Esophagus (tissue), 2 donors: Measurements from ENCODE around the gene WDR76. TPM values are rescaled to one million over a fixed set of nuclear protein-coding genes. Genes with fewer than 3 reads are reported as not detected.
"Not testable (repeated sequence)": the region's sequence is repeated elsewhere in the genome, so short reads cannot be mapped to it uniquely, and the experiment has no call there.

Experiments
- H3K27ac ChIP-seq, 2 donors: one replicate each; pipeline ENCODE4 v1.5.1; 2013; ENCODE audit warnings: low read depth in 2 of 2, mild to moderate bottlenecking in 2 of 2, inconsistent platforms in 1 of 2, low read length in 1 of 2, moderate library complexity in 1 of 2
- H3K27me3 ChIP-seq, 2 donors: one replicate each; pipeline ENCODE4 v1.6.1; 2013; ENCODE audit warnings: low read length in 2 of 2, control low read depth in 1 of 2, mild to moderate bottlenecking in 1 of 2; ENCODE audit not compliant: insufficient read depth in 2 of 2, control insufficient read depth in 1 of 2
- H3K36me3 ChIP-seq, 2 donors: one replicate each; pipeline ENCODE4 v1.6.1; 2013; ENCODE audit warnings: low read length in 1 of 2; ENCODE audit not compliant: control insufficient read depth in 2 of 2, insufficient read depth in 2 of 2
- H3K4me1 ChIP-seq, 2 donors: one replicate each; pipeline ENCODE4 v1.6.1; 2013; ENCODE audit warnings: low read length in 1 of 2; ENCODE audit not compliant: control insufficient read depth in 2 of 2, insufficient read depth in 2 of 2
- H3K4me3 ChIP-seq, 2 donors: one replicate each; pipeline ENCODE4 v1.5.1; 2013; ENCODE audit warnings: low read length in 2 of 2, mild to moderate bottlenecking in 2 of 2, low read depth in 1 of 2, moderate library complexity in 1 of 2
- H3K9me3 ChIP-seq, 2 donors: one replicate each; pipeline ENCODE4 v1.6.1; 2013; ENCODE audit warnings: mild to moderate bottlenecking in 2 of 2, low read depth in 1 of 2, low read length in 1 of 2, moderate library complexity in 1 of 2; ENCODE audit not compliant: control insufficient read depth in 2 of 2, insufficient read depth in 1 of 2
- WGBS, 2 donors: extraction: QIAGEN DNeasy Blood & Tissue Kit; methylation state at CpG; one replicate each; pipeline ENCODE4 v1.1.7; 2013; 5-methylcytosine and 5-hydroxymethylcytosine counted together
- polyA plus RNA-seq, 2 donors: library from polyadenylated mRNA; stranded (reverse); fragments of 200-250 nt; gene quantifications; one replicate each; pipeline ENCODE4 v1.2.3, GENCODE V29; 2013
- donor health status: healthy with polysubstance abuse.
- donor health status: Bipolar disorder and iron deficiency.

The WDR76 gene
- polyA plus RNA-seq, 2 donors: 2.5 to 5.0 TPM

DNA sequence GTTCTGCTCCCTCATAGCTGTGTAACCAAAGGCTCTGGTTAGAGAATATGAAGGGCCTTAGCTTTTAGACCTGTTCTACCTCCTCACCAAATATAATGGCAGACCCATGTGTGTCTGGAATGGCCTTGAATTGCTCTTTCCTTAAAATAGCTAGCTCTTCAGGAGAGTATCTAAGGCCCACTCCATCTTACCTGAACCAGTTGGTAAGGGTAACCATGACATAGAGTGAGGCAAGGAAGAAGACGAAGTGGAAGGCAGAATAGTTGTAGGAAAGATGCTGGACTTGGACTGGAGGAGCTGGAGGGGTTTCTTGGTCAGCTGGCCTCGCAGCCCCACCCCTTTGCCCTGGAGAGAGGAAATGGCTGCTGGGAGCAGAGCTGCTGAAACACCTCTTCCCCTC lies 31.6 kb upstream of the WDR76 start:
- Histone ChIP-seq H3K4me1 (peaks cover 4 to 14% of the 10 kb centered on the region in 2 donors), H3K27me3 (no peaks in the 10 kb centered on the region), H3K4me3 (no peak overlapping the region), H3K36me3 (peaks cover 7 to 13% of the 10 kb centered on the region in 2 donors), H3K9me3 (no peaks in the 10 kb centered on the region), H3K27ac (peak overlapping the region in 1 of 2 donors; percentile 15)
- WGBS, 2 donors: 86 to 91% methylated on average over 2 of the region's 2 CpGs

DNA sequence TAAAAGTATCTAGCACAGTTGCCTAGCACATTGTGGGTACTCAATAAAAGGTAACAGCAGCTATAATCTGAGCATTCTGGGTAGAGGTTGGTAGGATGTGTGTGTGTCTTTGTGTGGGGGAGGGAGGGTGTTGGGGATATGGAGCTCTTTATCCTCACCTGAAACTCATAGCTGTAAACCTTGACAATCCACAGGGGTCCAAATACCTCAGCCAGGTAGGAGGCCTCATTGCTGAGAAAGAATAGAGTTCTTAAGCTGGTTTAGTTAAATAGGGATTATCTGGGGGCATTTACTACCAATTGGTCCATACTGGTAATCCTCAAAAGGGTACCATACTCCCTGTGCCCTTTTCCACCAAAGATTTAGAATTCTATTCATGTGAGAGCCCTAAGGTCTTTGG lies 30.8 kb upstream of the WDR76 start:
- peaks cover 7 to 13% of the 10 kb centered on the region in 2 donors for H3K36me3 ChIP-seq

DNA sequence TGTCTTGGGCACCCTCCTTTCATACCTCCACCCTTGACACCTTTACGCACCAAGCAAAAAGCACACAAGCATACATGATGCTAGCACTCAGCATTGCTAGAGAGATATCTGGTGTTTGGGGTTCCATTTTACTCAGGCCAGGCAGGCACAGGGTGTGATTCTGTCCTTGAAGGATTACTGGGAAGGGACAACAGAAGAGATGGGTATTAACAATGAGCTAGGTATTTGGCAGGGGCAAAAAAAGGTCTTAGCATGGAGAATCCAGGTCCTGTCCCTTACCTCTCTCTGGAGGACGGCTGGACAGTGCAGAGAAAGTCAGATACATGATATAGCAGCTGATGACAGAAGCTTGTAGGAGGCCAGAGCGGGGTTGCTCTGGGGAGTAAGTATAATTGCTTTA lies 30.2 kb upstream of the WDR76 start:
- Histone ChIP-seq H3K4me1 (peaks cover 4 to 14% of the 10 kb centered on the region in 2 donors), H3K36me3 (peaks cover 7 to 13% of the 10 kb centered on the region in 2 donors), H3K4me3 (no peak overlapping the region), H3K27me3 (no peaks in the 10 kb centered on the region), H3K9me3 (no peaks in the 10 kb centered on the region), H3K27ac (peak overlapping the region in 1 of 2 donors; percentile 2)
- WGBS, 2 donors: 91% methylated on average over 3 of the region's 3 CpGs

More for the DNA sequence above, 30.8 kb upstream of the WDR76 start:
- Histone ChIP-seq H3K27me3 (no peaks in the 10 kb centered on the region), H3K4me1 (peaks cover 4 to 14% of the 10 kb centered on the region in 2 donors), H3K4me3 (no peak overlapping the region), H3K27ac (no peak overlapping the region), H3K9me3 (no peaks in the 10 kb centered on the region)

DNA sequence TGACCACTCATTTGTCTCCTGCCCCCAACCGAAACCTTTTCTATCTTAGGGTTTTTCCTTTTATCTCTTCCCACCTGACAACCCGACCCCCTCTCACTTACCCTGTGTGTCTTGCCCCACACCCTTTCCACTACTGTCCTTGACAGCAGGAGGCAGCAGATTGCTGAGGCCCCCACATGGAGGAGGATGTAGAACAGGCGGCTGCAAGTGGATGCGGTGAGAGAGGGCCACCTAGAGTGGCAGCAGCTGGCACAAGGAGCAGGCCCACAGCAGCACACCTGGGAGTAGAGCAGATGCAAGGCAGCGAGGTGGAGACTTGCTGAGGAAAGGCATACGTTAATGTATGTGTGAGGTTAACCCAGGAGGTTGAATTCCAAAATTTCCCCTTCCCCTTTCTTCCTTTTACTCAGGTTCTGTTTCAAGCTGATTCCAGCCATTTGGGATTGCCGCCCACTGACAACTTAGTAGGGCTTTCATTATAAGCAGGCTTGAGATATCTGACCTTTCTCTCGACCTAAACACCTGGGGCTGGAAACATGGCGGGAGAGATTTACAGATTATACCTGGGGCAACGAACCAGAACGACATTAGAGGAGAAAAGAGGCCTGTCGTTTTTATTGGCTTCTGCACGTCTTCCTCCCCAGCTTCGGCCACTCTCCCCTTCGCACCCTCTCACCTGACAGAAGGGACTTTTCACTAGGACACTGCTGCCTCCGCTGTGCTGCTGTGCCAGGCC lies 27.4 kb upstream of the WDR76 start:
- peaks cover 0 to 10% of the 10 kb centered on the region in 2 donors for H3K4me1 ChIP-seq
- 84 to 87% methylated on average over 16 of the region's 16 CpGs for WGBS, 2 donors
- peak overlapping the region; percentile 61 to 95 for H3K27ac ChIP-seq
- H3K27me3 ChIP-seq: no peaks in the 10 kb centered on the region
- H3K36me3 ChIP-seq: peaks cover 7% of the 10 kb centered on the region in 2 donors
- H3K4me3 ChIP-seq: no peak overlapping the region
- no peaks in the 10 kb centered on the region for H3K9me3 ChIP-seq

DNA sequence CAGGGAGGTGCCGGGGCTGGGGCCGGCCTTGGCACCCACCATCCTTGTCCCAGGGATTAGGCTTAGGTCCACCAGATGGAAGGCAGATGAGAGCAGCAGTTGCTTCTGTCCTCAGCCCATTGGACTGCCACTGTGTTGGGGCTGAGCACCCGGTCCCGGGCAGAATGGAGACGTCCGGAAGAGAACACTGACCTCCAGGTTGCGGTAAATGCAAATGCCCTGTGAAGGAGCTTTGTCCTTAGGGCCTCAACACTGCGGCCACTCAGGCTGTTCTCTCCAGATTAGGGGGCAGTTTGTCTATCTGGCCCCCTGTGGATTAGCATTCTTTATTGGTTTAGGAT lies 26.9 kb upstream of the WDR76 start, which contains the start of gene SERINC4:
TSS of gene SERINC4 (minus strand) at position 276 of the 341 bp plus-strand sequence. CDS start at position 42, 234 bp downstream.
- Histone ChIP-seq H3K36me3 (peaks cover 3 to 10% of the 10 kb centered on the region in 2 donors), H3K4me1 (peaks cover 0 to 8% of the 10 kb centered on the region in 2 donors), H3K27ac (peak within 1 kb of the TSS; percentile 75 to 95), H3K4me3 (peak within 1 kb of the TSS; percentile 74 to 94), H3K27me3 (no peaks in the 10 kb centered on the region), H3K9me3 (no peaks in the 10 kb centered on the region)
- WGBS, 2 donors: 92 to 95% methylated on average over 8 of the region's 8 CpGs

DNA sequence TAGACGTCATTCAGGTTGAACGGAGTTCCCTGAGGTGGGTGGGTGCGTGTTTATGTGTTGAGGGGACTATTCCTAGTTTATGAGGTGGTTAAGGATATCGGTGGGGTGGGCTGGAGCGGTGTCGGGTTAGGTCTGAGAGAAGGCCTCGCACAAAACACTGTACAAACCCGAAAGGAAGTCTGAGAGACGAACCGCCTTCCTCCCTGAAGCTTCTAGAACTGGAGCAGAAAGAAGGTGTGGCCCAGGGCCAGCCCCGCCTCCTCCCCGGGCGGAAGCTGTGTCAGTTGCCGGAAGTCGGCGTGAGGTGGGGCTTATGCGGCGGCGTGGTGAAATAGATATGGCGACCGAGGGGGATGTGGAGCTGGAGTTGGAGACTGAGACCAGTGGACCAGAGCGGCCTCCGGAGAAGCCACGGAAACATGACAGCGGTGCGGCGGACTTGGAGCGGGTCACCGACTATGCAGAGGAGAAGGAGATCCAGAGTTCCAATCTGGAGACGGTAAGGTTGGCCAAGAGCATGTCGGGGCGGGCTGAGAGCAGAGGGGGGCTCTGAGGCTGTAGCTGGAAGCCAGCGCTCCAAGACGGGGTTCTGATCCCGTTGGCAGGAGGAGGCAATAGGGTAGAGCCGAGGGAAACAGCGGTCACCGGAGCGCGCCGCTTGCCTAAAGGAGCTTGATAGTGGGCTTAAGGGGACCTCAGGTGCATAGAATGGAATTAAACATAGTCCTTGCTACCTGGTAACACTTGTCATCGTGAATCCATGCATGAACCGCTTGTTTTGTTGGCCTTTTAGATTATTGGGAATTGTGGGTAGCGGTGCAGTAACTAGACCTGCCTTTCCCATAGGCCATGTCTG lies 26.3 kb upstream of the WDR76 start, which contains the start of gene HYPK:
TSS of gene HYPK (plus strand) at position 314 of the 856 bp plus-strand sequence. CDS start at position 338, 24 bp downstream.
- WGBS, 2 donors: 7 to 8% methylated on average over 44 of the region's 44 CpGs
- peaks cover 0 to 8% of the 10 kb centered on the region in 2 donors for H3K4me1 ChIP-seq
- H3K36me3 ChIP-seq: peaks cover 6 to 7% of the 10 kb centered on the region in 2 donors
- H3K9me3 ChIP-seq: no peaks in the 10 kb centered on the region
- peak within 1 kb of the TSS; percentile 74 to 94 for H3K4me3 ChIP-seq
- H3K27ac ChIP-seq: peak within 1 kb of the TSS; percentile 75 to 95
- no peaks in the 10 kb centered on the region for H3K27me3 ChIP-seq

DNA sequence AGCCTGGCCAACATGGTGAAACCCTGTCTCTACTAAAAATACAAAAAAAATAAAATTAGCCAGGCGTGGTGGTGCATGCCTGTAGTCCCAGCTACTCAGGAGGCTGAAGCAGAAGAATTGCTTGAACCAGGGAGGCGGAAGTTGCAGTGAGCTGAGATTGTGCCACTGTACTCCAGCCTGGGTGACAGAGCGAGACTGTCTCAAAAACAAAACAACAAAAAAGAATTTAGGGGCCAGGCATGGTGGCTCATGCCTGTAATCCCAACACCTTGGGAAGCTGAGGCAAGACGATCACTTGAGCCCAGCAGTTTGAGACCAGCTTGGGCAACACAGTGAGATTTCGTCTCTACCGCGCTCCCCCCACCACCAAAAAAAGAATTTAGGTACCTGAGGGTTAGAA lies 24.1 kb upstream of the WDR76 start:
- H3K4me3 ChIP-seq, H3K36me3 ChIP-seq, H3K9me3 ChIP-seq, H3K4me1 ChIP-seq, H3K27ac ChIP-seq, H3K27me3 ChIP-seq: not testable (repeated sequence)
- WGBS, 2 donors: 97 to 98% methylated on average over 7 of the region's 7 CpGs

DNA sequence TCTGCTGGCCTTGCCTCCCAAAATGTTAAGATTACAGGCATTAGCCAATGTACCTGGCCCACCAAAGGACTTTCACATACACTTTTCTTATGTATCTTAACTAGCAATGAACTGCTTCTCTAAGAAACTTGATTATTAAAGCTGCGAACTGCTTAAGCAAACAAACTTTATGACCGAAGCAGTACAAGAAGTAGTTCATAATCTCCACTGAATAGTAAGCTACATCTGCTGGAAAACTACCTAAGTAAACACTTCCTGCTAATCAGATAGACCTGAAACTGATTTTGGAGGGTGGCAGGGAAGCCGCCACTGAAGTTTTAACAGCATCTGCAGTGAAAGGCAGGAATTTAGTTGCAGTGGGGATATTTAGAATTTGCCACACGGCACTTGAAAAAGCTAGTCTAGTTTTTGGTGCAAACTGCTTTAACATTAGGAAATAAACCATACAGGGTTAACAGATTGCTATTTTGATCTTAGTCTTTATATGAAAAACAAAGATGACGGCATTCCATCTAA lies 18.3 kb upstream of the WDR76 start:
- no peaks in the 10 kb centered on the region for H3K4me1 ChIP-seq
- WGBS, 2 donors: 86 to 94% methylated on average over 5 of the region's 5 CpGs
- H3K4me3 ChIP-seq: no peak overlapping the region
- no peaks in the 10 kb centered on the region for H3K9me3 ChIP-seq
- H3K27ac ChIP-seq: no peak overlapping the region
- peaks cover 17 to 20% of the 10 kb centered on the region in 2 donors for H3K36me3 ChIP-seq
- H3K27me3 ChIP-seq: no peaks in the 10 kb centered on the region

DNA sequence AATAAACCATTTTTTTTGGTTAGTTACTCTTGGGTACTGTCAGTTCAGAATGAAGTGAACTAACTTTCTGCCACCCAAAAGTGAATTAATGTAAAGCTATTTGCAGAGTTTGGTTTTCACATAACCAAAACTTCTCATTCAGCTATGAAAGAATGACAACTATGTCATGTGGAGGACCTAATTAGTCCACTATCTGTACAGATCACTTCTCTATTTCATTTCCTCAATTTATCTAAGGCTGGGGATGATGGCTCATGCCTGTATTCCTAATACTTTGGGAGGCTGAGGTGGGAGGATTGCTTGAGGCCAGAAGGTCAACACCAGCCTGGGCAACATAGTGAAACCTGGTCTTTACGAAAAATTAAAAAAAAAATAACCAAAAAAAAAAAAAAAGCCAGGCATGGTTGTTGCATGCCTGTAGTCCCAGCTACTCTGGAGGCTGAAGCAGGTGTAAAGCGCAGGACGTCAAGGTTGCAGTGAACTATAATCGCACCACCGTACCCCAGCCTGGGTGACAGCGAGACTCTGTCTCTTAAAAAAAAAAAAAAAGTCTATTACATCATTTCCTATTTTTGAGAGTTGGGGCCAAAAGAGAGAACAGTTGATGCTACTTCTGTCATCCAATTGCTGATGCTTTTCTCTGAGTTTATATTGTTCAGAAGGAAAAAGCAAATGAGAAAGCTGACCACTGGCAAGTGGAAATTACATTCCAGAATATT lies 17.7 kb upstream of the WDR76 start:
- Histone ChIP-seq H3K4me3 (no peak overlapping the region), H3K4me1 (no peaks in the 10 kb centered on the region), H3K9me3 (no peaks in the 10 kb centered on the region), H3K36me3 (peaks cover 17 to 20% of the 10 kb centered on the region in 2 donors), H3K27ac (no peak overlapping the region), H3K27me3 (no peaks in the 10 kb centered on the region)
- 89 to 90% methylated on average over 6 of the region's 6 CpGs for WGBS, 2 donors
